Endothelial cell (in vitro differentiated cells): ENCODE data around the gene EBF3. TPM values are rescaled to one million over a fixed set of nuclear protein-coding genes. Genes with fewer than 3 reads are reported as not detected.
A peak's percentile ranks its signal among the peaks of the same experiment; 100 is the strongest.

Experiments
- DNase-seq: peaks from one replicate; pipeline ENCODE4 v3.0.0; 2021; ENCODE audit warnings: low spot score
- H3K27ac Mint-ChIP-seq: one replicate; pipeline ENCODE4 v1.8.0; 2021; ENCODE audit warnings: mixed read lengths, inconsistent platforms; ENCODE audit not compliant: unreplicated experiment
- H3K27me3 Mint-ChIP-seq: one replicate; pipeline ENCODE4 v1.8.0; 2021; ENCODE audit warnings: mild to moderate bottlenecking, moderate library complexity, mixed read lengths, inconsistent platforms; ENCODE audit not compliant: unreplicated experiment
- H3K36me3 Mint-ChIP-seq: one replicate; pipeline ENCODE4 v1.8.0; 2021; ENCODE audit warnings: mild to moderate bottlenecking, low read depth, mixed read lengths, inconsistent platforms; ENCODE audit not compliant: unreplicated experiment
- H3K4me1 Mint-ChIP-seq: one replicate; pipeline ENCODE4 v1.8.0; 2021; ENCODE audit warnings: mild to moderate bottlenecking, mixed read lengths, inconsistent platforms; ENCODE audit not compliant: unreplicated experiment
- H3K4me3 Mint-ChIP-seq: one replicate; pipeline ENCODE4 v1.8.0; 2021; ENCODE audit warnings: mild to moderate bottlenecking, mixed read lengths, inconsistent platforms; ENCODE audit not compliant: unreplicated experiment
- H3K9me3 Mint-ChIP-seq: one replicate; pipeline ENCODE4 v1.8.0; 2021; ENCODE audit warnings: mixed read lengths, inconsistent platforms; ENCODE audit not compliant: unreplicated experiment
- total RNA-seq: library from RNA; stranded (reverse); fragmentation: NEBNext Ultra II Directional; extraction: Animal tissue kit (Norgen Biotek cat#: 25700); gene quantifications from one replicate; pipeline ENCODE4 v1.2.1, GENCODE V29; 2021; ENCODE audit not compliant: unreplicated experiment
- TF ChIP-seq, protein P1 (sequence below): fragments of 200-600 bp; sonication (generic); IDR thresholded peaks from one replicate; pipeline ENCODE4 v1.5.0; 2021; ENCODE audit warnings: antibody characterized with exemption; ENCODE audit not compliant: unreplicated experiment

EBF3 gene
- total RNA-seq, 1 donor from 2014 or later: 1.3 TPM

DNA sequence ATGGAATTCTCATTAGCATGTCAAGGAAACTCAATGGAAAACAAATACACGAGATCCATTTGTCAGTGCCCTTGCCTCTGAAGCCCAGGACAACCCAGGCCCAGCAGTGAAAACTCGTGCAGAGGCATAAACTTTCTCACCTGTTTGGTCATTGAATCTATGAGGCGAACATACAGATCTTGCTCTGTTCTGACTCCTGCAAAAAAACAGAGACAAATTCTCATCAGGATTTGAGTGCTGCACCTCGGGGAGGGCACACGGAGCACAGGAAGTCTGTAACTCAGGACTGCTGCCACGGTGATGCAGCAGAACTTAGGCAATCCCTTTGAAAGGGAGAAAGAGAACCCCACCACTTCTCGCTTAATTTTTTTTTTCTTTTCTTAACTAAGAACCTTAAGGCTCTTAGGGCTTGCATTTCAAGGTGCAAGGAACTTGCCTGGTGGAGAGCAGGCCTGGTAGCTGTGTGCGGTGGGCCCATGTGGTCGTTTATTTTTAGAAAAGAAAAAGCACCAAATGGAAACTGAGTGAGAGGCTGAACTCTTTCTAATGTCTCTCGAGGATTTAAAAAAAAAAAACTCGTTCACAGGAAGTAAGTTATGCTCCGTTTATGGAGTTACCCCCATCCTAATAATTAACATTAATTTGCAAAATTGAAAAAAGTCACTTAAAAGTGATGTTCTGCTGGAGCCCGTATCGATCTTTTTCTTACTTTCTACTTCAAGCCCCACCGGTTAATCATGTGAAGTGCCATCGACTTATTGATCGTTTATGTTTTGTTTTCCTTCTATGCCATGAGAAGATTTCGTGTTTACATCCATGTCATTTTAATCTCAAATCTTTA is 1.8 kb downstream of the EBF3 start:
- Mint-ChIP-seq H3K36me3 (peaks cover 9% of the 10 kb centered on the region), H3K4me1 (peaks cover 28% of the 10 kb centered on the region), H3K27me3 (peaks cover 26% of the 10 kb centered on the region), H3K4me3 (peak overlapping the region; percentile 90), H3K27ac (peak overlapping the region; percentile 25), H3K9me3 (no peaks in the 10 kb centered on the region)
- TF ChIP-seq, protein P1, sequence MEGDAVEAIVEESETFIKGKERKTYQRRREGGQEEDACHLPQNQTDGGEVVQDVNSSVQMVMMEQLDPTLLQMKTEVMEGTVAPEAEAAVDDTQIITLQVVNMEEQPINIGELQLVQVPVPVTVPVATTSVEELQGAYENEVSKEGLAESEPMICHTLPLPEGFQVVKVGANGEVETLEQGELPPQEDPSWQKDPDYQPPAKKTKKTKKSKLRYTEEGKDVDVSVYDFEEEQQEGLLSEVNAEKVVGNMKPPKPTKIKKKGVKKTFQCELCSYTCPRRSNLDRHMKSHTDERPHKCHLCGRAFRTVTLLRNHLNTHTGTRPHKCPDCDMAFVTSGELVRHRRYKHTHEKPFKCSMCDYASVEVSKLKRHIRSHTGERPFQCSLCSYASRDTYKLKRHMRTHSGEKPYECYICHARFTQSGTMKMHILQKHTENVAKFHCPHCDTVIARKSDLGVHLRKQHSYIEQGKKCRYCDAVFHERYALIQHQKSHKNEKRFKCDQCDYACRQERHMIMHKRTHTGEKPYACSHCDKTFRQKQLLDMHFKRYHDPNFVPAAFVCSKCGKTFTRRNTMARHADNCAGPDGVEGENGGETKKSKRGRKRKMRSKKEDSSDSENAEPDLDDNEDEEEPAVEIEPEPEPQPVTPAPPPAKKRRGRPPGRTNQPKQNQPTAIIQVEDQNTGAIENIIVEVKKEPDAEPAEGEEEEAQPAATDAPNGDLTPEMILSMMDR: no peak
- no peak for DNase-seq

DNA sequence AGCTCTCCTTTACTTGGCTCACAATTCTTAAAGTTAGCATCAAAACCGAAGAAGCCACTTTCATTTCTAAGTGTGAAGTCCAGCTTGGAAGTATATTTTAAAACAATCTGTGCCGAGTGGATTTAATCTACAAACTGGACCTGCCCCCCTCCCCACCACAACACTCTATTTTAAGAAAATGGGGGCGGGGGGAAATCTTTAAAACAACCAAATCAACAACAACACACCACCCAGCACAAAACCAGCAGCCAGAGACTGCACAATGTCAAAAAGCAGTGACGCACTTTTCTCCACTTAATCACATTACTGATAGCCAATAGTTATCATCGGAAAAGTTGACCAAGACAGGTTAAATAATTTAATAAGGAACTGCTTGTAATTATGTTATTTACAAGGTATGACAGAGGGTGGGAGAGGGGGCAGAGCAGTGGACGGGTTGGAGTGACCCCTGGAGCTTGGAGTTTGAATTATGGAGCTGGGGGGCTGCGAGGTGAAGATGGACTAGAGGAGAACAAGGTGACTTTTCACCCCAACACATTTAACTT is 2.8 kb downstream of the EBF3 start:
- Mint-ChIP-seq H3K4me3 (peak overlapping the region; percentile 68), H3K27ac (no peak overlapping the region), H3K36me3 (peaks cover 11% of the 10 kb centered on the region), H3K27me3 (peaks cover 30% of the 10 kb centered on the region), H3K9me3 (no peaks in the 10 kb centered on the region), H3K4me1 (peaks cover 25% of the 10 kb centered on the region)
- no peak for DNase-seq
- TF ChIP-seq, protein P1: no peak

DNA sequence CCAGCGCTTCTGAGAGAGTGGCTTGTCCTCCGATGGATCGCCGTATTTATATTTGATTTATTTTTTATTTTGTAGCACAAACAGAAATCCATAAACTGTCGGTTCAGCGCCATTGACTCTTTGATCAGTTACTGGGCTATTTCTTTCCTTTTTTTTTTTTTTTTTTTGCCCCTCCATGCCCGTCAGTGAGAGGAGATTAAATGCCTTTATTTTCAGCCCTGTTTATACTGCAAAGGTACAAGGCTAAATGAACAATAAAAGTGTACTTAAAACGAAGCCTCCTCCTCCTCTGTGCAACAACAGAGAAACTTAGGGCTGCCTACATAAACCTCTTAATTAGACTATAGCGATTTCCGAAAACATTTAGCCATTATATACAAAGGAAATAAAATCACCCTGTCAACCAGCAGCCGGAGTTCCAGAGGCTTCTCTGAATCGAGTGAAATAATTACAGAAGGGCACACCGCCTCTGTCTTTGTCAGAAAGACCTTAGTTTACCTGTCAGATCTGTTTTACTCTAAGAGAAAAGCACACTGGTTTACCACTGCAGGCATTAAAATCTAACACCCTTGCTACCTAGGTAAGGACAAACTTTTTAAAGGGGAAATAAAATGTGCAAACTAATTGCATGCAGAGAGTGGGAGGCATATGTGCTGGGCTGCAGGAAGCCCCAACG is 3.5 kb downstream of the EBF3 start:
- Mint-ChIP-seq H3K4me1 (peaks cover 22% of the 10 kb centered on the region), H3K27ac (no peak overlapping the region), H3K36me3 (peaks cover 13% of the 10 kb centered on the region), H3K4me3 (no peak overlapping the region), H3K27me3 (peaks cover 30% of the 10 kb centered on the region), H3K9me3 (no peaks in the 10 kb centered on the region)
- no peak for DNase-seq
- TF ChIP-seq, protein P1: no peak

DNA sequence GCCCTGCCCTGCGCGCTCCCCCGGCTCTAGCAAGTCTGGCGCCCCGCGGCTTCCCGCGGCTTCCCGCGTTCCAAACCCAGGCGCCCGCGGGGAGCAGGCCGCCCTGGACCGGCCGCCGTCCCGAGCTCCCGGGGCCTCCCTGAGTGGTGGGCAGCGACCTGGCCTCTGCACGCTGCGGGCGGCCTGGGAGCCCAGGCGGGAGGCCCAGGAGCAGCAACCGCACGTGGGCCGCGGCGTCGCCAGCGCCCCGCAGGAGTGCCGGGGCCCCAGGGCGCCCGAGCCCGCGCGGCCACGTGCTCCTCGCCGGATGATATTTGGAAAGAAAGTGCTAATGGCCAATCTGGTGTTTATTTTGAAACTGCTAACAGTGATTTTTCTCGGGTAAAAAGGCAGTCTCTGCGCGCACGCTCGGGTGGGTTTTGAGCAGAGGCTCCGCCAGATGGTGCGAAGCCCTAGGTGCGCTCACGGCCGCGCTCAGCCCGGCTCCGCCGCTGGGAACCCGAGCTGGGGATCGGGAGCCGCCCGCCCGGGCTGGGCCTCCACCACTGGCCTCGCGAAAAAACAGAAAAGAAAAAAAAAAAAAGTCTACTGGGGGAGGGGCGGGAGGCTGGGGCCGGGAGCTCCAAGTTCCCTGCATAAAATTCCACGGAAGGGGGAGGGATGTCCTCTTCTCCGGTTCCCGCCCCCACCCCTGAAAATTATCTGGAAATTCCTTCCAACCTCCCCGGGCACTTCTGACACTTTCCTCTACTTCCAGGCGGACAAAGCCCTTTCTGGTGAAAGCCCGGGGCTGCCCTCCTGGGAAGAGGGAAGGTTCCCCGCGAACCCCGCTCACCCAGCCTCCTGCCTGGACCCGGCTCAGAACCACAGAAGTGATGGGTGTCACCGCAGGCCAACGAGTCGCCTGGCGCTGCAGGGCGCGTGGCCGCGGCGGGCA is 4.3 kb downstream of the EBF3 start:
- TF ChIP-seq, protein P1: no peak
- Mint-ChIP-seq H3K27me3 (peaks cover 32% of the 10 kb centered on the region), H3K36me3 (peaks cover 13% of the 10 kb centered on the region), H3K4me3 (no peak overlapping the region), H3K4me1 (peaks cover 22% of the 10 kb centered on the region), H3K9me3 (no peaks in the 10 kb centered on the region), H3K27ac (no peak overlapping the region)
- no peak for DNase-seq
